Jurkat, Clone E6-1 (cell line): Measurements from ENCODE around the gene STRIP1.
A peak's percentile ranks its signal among the peaks of the same experiment; 100 is the strongest.

Experiments used
- DNase-seq: peaks from one replicate; pipeline ENCODE4 v3.0.0-alpha.2; 2011; ENCODE audit warnings: low read depth, low spot score
- H3K4me3 ChIP-seq: 2 replicates; pipeline ENCODE4 v1.5.1; 2011; ENCODE audit warnings: mild to moderate bottlenecking, low read length, control low read depth, moderate library complexity

The STRIP1 gene

DNA sequence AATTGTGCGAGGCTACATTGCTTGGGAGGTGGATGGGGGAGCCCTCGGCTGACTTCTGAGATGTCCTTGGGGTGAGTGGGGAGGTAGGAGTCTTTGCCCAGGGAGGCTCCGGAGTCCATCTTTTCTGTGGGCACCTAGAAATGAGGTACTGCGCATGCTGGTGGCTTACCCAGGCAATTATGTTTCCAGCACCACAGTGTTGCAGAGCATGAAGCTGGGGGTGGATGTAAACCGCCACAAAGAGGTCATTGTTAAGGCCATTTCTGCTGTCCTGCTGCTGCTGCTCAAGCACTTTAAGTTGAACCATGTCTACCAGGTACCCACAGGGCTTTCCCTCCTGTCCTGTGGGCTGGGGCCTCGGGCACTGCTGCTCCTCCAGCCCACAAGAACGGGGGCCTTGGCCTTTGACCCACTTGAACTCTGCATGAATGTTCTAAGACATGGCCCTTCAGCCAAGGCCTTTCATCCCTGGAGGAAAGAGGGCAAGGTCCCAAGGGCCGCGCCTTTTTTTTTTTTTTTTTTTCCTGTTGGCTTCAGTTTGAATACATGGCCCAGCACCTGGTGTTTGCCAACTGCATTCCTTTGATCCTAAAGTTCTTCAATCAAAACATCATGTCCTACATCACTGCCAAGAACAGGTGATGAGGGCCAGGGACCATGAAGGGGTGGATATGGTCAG is 14.6 kb downstream of the STRIP1 start:
- no peak for DNase-seq
- no peak overlapping the region for H3K4me3 ChIP-seq

DNA sequence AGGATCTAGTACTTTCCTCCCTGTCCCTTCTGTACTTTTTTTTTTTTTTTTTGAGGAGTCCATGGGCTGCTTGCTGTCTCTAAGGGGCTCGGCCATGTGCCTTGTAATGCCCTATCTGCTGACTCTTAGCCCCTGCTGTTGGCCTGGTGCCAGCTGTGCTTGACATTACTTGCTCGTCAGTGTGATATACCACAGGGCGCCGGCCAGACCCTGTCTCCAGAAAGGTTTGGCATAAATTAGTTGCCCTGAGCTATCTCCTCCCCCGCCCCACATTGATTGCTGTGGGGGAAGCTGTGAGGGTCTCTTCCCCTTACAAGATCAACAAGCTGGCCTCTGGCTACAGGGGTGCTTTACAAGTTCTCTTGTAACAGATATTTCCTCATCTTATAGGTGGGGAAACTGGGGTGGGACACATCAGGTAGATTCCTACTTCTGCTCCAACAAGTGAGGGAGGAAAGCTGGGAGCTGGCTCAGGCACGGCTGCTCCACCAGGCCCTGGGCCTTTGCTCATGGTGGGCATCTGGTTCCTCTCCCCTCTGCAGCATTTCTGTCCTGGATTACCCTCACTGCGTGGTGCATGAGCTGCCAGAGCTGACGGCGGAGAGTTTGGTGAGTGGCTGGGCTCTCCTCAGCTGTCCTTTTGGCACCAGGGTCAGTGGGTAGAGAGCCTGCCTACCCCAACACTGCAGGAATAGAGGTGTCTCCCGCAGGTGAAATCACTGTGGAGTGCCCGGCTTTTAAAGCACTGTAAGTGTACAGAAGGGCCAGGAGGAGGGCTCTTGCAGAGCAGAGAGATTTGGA is 15.6 kb downstream of the STRIP1 start:
- H3K4me3 ChIP-seq, result no peak overlapping the region
- no peak for DNase-seq

DNA sequence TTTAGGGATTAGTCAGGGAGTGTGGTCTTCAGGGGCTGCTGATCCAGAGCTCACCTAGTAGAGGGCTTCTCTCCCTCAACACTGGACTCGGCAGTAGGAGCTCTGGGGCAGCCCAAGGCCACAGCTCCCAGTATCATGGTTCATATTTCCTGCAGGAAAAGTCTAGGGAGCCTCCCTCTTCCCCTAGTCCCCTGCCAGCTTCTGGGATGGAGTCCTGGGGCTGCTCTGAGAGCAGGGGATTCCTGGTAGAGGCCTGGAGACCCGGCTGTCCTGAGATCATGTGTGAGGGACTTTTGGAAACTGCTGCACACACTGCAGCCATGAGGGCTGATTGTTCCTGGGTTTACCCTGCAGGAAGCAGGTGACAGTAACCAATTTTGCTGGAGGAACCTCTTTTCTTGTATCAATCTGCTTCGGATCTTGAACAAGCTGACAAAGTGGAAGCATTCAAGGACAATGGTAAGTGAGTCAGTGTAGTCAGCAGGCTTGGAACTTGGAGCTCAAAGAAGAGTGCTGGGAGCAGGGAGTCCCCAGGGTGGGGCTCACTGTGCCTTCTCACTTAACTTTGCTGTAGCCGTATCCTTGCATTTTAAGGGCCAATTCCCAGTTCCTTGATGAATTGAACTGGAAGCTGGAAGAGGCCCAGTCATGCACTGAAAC is 16.3 kb downstream of the STRIP1 start:
- no peak for DNase-seq
- no peak overlapping the region for H3K4me3 ChIP-seq

DNA sequence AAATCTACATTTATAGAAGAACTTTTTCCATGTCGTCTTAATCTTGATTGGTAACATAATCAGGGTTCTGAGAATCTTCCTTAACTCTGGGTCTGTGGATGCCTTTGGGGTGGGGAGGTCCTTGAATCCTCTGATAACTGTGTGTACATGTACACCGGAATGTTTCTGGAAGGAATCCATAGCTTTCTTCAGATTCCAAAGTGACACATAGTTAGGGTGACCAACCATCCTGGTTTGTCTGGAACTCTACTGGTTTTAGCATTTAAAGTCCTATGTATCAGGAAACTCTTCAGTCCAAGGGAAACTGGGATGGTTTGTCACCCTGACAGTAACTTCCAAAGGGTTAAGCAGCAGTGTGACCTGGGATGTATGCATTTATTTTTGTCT is 16.8 kb downstream of the STRIP1 start:
- no peak for DNase-seq
- no peak overlapping the region for H3K4me3 ChIP-seq

DNA sequence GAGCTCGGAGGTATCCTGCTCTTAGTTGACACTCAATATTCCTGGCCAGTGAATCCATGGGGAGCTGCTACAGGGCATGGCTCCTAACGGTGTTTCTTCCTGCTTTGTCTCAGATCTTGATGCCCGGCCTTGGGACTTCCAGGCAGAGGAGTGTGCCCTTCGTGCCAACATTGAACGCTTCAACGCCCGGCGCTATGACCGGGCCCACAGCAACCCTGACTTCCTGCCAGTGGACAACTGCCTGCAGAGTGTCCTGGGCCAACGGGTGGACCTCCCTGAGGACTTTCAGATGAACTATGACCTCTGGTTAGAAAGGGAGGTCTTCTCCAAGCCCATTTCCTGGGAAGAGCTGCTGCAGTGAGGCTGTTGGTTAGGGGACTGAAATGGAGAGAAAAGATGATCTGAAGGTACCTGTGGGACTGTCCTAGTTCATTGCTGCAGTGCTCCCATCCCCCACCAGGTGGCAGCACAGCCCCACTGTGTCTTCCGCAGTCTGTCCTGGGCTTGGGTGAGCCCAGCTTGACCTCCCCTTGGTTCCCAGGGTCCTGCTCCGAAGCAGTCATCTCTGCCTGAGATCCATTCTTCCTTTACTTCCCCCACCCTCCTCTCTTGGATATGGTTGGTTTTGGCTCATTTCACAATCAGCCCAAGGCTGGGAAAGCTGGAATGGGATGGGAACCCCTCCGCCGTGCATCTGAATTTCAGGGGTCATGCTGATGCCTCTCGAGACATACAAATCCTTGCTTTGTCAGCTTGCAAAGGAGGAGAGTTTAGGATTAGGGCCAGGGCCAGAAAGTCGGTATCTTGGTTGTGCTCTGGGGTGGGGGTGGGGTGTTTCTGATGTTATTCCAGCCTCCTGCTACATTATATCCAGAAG is 19.4 kb downstream of the STRIP1 start:
- no peak overlapping the region for H3K4me3 ChIP-seq
- DNase-seq, result no peak

DNA sequence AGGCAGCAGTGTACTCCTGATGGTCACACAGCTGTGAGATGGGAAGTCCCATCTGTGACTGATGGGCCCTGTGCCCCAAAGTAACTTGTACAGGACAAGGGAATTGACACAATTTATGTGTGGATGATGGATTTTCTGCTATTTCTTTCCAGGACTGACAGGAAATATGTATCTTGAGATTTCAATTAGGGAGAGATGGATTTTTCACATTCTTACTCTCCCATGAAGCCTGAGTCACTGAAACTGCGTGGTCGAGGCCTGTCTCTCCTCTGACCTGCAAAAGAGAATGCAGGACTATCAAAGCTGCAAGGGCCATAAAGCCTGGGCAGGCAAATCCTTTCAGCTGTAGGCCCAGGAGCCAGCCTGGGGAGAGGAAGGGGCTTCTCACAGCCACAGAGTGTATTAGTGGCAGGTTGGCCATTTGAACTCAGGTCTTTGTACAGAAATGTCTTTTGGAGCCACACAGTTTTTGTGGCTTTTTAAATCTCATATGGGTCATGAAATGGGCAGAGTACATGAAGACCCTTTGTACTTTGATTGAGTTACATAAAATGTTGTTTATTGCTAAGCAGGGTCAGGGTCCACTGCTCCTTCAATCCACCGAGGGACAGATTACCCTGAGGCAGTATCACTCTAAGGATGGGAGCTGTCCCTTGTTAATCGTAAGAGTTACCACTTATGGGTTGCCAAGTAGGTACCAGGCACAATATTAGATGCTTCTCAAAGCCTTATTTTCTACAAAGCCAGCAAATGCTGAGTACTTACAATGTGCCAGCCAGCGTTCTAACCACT is 21.3 kb downstream of the STRIP1 start:
- DNase-seq, result no peak
- H3K4me3 ChIP-seq, result no peak overlapping the region

DNA sequence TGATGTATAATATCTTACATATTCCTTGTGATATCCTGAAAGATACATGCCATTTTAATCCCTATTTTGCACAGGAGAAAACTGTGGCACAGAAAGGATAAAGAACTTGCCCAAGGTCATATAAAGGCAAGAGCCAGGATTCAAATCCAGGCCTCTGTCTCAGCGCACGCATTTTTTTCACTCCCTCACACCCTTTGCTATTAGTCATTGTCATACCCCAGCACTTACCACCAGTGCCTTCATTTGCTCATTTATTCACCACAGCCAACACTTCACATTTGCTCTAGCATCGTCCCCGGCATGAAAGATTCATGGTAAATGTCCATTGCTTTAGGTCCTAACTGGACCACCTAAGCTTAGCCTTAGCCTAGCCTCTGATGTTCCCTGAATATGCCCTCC is 21.9 kb downstream of the STRIP1 start:
- no peak overlapping the region for H3K4me3 ChIP-seq
- DNase-seq, result no peak

DNA sequence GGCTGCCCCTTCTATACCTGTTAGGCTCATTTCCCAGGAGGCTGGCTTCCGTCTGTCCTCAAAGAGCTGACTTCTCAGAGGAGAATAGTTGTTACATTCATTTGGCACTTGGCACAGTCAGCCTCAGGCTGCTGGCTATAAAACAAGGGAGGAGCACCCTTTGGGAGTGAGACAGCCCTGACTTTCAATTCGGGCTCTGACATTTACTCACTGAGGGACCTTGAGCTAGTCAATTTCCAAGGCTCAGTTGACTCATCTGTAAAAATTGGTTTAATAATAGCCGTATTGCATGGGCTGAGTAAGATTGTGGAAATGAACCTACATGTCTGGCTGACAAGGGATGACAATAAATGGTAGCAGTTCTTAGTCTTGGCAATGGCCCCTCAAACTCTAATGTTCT is 22.4 kb downstream of the STRIP1 start:
- H3K4me3 ChIP-seq, result no peak overlapping the region
- no peak for DNase-seq

DNA sequence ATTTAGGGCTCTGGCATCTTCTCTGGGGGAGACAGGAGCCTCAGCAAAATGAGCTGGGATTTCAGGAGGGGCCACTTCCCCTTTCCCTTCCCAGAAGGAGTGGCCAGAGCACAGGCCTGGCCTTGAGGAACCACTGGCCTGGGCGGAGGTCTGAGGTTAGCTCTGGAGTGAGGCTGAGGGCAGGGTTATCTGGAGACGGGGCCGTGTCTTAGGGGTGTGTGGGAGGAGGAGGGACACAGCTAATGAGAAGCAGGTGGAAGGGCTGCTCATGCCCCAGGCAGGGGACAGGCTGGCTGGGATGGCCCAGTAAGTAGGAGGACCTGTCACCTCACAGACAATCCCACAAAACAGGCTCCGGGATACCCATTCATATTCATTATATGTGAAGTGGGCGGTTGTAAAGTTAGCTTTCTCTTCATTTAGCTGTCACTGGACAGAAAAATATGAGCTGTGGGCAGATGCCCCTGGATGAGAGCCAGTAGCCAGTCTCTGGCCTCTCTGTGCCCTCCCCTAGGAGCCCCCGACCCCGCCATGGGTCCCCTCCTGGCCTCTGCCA is 23.6 kb downstream of the STRIP1 start:
- DNase-seq, result no peak
- H3K4me3 ChIP-seq, result no peak overlapping the region

DNA sequence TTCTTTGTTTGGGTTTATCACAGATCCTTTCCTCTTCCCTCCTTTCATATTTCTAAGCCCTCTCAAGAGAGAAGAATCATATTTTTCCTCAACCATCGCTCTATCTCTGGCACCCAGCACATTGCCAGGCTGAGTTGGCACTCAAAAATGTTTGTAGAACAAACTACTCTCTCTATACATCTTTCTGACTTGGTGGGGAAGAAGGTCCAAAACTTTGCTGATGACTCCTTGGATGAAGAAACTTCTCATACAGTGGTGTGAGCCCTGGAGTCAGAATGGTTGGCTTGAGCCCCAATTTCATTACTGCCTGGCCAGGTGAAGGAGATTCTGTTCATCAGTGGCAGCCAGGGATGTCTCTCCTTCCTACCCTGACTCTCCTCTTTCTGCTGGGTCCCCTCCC is 24.2 kb downstream of the STRIP1 start:
- no peak overlapping the region for H3K4me3 ChIP-seq
- DNase-seq, result no peak

DNA sequence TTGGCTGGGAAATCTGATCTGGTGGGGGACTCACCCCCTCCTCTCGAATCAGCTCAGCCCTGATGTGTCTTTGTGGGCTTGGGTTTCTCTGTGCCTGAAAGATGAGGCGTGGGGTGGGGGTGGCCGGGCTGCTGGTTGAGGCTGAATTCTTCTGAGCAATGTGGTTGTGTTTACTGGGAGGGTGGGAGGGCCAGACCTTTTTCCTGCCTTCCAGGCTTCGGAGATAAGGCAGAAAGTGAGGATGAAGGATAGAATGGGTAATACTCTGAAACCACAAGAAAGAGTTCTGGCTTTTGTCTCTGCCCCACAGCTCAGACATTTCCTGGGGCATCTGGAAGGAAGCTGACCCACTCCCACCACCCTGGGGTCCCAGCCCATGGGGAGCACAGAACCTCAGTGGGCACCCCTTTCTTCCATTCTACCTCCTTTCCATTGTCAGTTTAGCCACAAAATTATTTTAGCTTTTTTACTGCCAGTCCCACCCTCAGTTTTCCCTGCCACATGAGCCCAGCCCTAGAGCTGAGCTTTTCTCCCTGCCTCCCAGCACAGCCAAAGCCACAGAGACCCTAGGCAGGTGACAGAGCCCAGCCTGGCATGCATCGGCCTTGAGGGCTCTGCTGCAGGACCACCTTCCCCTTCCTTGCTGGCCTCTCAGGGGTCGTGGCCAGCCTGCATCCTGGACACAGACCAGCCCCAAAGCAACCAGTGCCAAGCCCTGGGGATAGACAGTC is 24.9 kb downstream of the STRIP1 start:
- DNase-seq, result no peak

DNA sequence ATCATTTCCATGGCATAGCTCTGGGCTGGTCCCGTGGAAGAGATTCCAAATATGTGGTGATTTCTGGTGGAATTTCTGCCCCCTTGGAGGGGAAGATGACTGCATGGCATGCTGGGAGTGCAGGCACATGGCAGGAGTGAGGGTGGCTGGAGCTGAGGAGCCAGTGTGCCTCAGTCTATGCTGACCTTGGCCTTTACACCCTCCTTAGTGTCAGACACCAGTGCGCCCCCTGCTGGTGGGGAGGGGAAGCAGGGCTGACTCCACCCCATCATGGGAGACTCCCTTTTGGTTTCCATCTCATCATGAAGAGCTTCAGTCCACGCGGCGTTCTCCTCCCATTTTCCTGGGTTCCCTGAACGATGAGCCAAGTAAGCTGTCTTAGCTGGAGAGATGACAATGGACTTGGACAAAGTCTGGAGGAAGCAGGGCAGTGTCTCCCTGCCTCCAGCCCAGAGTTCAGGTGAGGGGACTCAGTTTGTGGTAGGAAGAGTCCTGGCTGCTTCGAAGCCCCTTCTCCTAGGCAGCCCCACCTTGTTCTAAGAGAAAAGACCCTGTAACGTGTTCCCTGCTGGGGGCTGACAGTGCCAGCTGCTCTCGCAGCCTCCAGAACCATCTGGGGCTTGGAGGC is 25.7 kb downstream of the STRIP1 start:
- peak; percentile 42 for DNase-seq
- no peak overlapping the region for H3K4me3 ChIP-seq

More for the DNA sequence above, 24.9 kb downstream of the STRIP1 start:
- no peak overlapping the region for H3K4me3 ChIP-seq

DNA sequence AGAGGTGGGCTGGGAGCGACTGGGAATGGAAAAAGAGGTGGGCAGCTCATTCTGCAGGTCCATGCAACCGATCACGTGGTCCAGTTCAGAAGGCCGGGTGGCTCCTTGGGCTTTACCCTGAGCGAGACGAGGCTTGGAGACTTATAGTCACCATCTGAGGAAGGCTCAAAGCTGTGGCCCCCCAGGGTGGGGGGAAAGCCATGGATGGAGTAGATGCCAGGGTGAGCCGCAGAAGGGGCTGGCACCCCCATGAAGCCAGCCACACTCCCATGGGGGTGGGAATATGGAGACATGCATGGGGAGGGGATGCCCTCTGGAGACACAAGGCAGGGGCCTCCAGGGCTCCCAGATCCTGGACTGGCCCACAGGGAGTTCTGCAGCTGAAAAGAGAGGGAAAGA is 26.2 kb downstream of the STRIP1 start:
- H3K4me3 ChIP-seq, result no peak overlapping the region
- DNase-seq, result no peak

DNA sequence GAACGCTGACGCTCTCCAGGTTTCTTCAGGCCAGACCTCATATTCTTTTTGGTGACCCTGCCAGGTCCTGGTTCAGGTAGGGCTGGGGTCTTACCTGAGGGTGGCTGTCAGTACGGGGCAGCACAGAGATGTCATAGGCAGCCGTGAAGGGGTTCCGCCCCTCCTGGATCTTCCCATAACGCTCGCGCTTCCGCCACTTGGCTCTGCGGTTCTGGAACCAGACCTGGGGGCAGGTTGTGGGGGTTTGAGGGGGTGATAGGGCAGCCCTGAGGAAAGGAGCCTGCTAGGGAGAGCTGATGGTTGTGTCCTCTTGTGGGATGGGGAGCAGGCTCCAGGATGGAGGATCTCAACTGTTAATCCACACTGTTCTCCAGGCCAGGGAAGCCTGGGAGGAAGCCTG is 26.9 kb downstream of the STRIP1 start:
- H3K4me3 ChIP-seq, result no peak overlapping the region

DNA sequence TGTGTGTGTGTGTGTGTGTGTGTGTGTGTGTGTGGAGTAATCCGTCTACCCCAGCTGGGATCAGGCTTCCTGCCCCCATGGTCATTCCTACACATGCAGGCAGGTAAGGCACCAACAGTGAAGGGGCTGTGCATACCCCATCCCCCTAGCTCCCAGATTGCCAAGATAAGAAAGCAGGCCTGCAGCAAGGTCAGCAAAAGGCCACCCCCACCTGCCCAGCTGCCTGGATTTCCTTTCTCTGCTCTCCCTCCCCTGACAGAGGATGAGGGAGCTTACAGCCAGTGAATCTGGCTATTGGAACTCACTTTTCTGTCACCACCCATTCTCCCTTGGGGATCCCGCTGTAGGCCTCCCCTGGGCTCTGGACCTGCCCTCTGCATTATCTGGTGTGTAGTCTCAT is 28.2 kb downstream of the STRIP1 start:
- DNase-seq, result no peak

More for the DNA sequence above, 26.9 kb downstream of the STRIP1 start:
- DNase-seq, result no peak

DNA sequence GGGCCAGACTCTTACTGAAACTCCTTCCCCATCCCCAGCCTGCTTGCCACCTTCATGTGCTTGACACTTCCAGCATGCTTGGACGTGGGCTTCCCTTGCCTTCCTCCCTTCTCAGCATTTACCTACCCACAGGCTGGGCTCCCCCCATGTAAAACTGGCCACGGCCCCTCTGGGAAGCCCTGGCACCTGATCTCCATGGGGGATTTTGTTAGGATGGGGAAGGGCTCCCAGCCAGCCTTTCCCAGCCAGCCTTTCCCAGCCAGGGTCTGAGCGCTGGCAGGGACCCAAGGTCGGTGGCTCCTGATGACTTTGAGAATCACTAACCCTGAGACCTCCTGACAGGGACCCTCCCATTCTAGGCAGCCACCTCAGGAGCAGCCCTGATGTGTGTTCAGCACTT is 29.4 kb downstream of the STRIP1 start:
- DNase-seq, result no peak

More for the DNA sequence above, 28.2 kb downstream of the STRIP1 start:
- no peak overlapping the region for H3K4me3 ChIP-seq

DNA sequence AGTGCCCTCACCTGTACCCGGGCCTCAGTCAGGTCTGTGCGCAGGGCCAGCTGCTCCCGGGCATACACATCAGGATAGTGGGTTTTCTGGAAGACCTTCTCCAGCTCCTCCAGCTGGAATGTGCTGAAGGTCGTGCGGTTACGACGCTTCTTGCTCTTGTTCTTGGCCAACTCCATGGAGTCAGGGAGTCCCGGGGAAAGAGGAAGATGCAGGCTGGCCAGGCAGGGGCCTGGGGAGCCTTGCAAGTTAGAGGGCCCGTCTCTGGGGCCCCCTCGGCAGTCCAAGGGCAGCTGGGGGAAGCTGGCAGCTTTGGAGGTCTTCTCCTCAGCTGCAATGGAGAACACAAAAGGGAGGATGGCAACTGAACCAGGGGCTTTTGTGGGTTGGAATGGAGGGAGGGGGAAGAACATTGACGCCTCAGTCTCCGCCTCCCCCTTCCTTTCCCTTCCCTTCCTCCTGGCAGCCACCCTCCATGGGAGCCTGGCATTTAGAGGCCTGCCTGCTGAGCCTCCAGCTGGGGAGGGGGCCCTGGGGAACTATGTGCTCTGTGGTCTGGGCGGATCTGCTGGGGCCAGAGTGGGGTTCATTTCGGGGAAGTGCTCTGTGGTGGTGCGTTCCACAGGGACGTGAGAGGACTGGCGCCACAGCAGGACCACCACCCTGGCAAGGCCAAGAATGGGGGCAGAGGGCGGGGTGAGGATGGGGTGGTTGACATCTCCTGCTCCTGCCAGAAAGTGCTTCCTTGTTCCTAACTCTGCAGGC is 30.3 kb downstream of the STRIP1 start:
- no peak overlapping the region for H3K4me3 ChIP-seq

More for the DNA sequence above, 29.4 kb downstream of the STRIP1 start:
- no peak overlapping the region for H3K4me3 ChIP-seq

More for the DNA sequence above, 30.3 kb downstream of the STRIP1 start:
- DNase-seq, result no peak
